ENCODE results near the gene SLC12A9. TPM values are rescaled to one million over a fixed set of nuclear protein-coding genes. Genes with fewer than 3 reads are reported as not detected.

The SLC12A9 gene
- total and polyA plus RNA-seq, 2 donors (not counting 1 experiment from before 2014, with no cell fraction given), result 80.0 to 80.1 TPM

DNA sequence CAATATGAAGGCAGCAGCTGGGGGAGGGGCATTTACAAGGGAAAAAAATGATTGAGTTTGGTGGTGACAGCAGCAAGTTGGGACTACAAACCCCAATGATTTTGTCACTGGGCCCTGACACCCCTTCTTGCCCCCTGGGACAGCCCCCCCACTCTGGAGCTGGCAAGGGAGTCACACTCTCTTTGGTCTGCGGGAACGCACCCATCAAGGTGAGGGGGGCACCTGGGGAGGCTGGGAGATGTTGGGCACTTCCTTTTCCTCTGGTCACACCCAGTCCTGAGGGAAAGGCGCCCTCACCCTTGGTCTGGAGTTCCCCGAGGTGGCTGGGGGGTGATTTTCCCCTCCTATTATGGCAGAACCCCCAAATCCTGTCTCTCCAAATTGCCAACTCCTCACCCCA lies 49.6 kb upstream of the SLC12A9 start:
- no peak for TF ChIP-seq EZH2 (IDR thresholded peaks at IDR 0.05; ENCODE audit: borderline replicate concordance, insufficient read depth, low read depth, low read length, poor library complexity, severe bottlenecking)
- TF ChIP-seq, protein P1, sequence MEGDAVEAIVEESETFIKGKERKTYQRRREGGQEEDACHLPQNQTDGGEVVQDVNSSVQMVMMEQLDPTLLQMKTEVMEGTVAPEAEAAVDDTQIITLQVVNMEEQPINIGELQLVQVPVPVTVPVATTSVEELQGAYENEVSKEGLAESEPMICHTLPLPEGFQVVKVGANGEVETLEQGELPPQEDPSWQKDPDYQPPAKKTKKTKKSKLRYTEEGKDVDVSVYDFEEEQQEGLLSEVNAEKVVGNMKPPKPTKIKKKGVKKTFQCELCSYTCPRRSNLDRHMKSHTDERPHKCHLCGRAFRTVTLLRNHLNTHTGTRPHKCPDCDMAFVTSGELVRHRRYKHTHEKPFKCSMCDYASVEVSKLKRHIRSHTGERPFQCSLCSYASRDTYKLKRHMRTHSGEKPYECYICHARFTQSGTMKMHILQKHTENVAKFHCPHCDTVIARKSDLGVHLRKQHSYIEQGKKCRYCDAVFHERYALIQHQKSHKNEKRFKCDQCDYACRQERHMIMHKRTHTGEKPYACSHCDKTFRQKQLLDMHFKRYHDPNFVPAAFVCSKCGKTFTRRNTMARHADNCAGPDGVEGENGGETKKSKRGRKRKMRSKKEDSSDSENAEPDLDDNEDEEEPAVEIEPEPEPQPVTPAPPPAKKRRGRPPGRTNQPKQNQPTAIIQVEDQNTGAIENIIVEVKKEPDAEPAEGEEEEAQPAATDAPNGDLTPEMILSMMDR (IDR thresholded peaks at IDR 0.05), result no peak
- H3K9me3 ChIP-seq (ENCODE audit: control extremely low read depth in 1 of 3, control insufficient read depth in 2 of 3, insufficient read depth in 1 of 3, low read length in 2 of 3), result no peaks in the 10 kb centered on the region
- H3K4me3 ChIP-seq (ENCODE audit: control extremely low read depth in 1 of 5, extremely low read depth in 1 of 5, insufficient read depth in 1 of 5, low read depth in 2 of 5, low read length in 4 of 5), result peak overlapping the region in 4 of 5 experiments; percentile 54 to 65 (median 56)
- H3K36me3 ChIP-seq (replicated peaks in 1 of 2; ENCODE audit: control extremely low read depth in 1 of 2, control insufficient read depth in 1 of 2, extremely low read depth in 1 of 2, insufficient read depth in 2 of 2, low read length in 1 of 2), result no peaks in the 10 kb centered on the region
- H4K20me1 ChIP-seq (ENCODE audit: control insufficient read depth, insufficient read depth, low read length, poor library complexity, severe bottlenecking), result no peaks in the 10 kb centered on the region
- Mint-ChIP-seq H3K4me3 (peak overlapping the region; percentile 86), H3K27me3 (no peaks in the 10 kb centered on the region), H3K27ac (peak overlapping the region; percentile 86), H3K4me1 (peaks cover 41% of the 10 kb centered on the region), H3K9me3 (ENCODE audit: insufficient read depth) (no peaks in the 10 kb centered on the region)
- DNase-seq, result peak; percentile 67
- peak overlapping the region; percentile 64 for H3K9ac ChIP-seq (ENCODE audit: low read length)
- intact Hi-C loops (cut with micrococcal nuclease), result loop anchor here (1.0 to 5.0 kb wide), 4 partner anchors 34 to 274 kb away; partner anchors contain the start of genes POP7 and SLC12A9
- H3K27me3 ChIP-seq (replicated peaks in 1 of 4; ENCODE audit: control extremely low read depth in 1 of 4, control insufficient read depth in 3 of 4, insufficient read depth in 4 of 4, low read length in 3 of 4), result no peaks in the 10 kb centered on the region
- peak overlapping the region; percentile 85 for H2AFZ ChIP-seq (ENCODE audit: insufficient read depth, low read depth, low read length, poor library complexity, severe bottlenecking)
- peak overlapping the region; percentile 96 for H3K4me2 ChIP-seq (replicated peaks; ENCODE audit: low read depth, low read length, poor library complexity, severe bottlenecking)
- H3K79me2 ChIP-seq (ENCODE audit: control insufficient read depth, insufficient read depth, low read length), result no peaks in the 10 kb centered on the region
- POLR2A ChIA-PET, result interaction anchor here (0.5 to 1.5 kb wide), 4 partner anchors 40 to 216 kb away, joined by 3 to 5 read pairs (median 4); partner anchors contain the start of genes FBXO24, LRCH4, SLC12A9 and SRRT
- peak overlapping the region; percentile 84 to 94 for H3K27ac ChIP-seq (ENCODE audit: low read length in 2 of 2)
- CTCF ChIA-PET, result interaction anchor here (0.9 to 11.0 kb wide), 6 partner anchors 49 to 282 kb away, joined by 3 to 111 read pairs (median 3); partner anchors contain the start of genes SLC12A9, TRIM56 and UFSP1
- H3K4me1 ChIP-seq (ENCODE audit: control insufficient read depth in 2 of 2, insufficient read depth in 2 of 2, low read length in 2 of 2), result peaks cover 28 to 35% of the 10 kb centered on the region in 2 donors
- WGBS (ENCODE audit: insufficient coverage), result 54% methylated on average over 2 of the region's 4 CpGs
- no peak for ATAC-seq (ENCODE audit: low read depth)

All from B cell (primary cell).